A673 (cell line): Measurements from ENCODE around the gene TST.

Source experiments
- EZH2 ChIP-seq: fragments of 200-600 bp; sonication (generic); IDR thresholded peaks from 2 replicates; pipeline ENCODE4 v1.6.1; 2017; ENCODE audit warnings: borderline replicate concordance, low read depth, mild to moderate bottlenecking, mixed read lengths, antibody characterized with exemption, low read length; ENCODE audit not compliant: poor library complexity, severe bottlenecking
- TF ChIP-seq, protein P1 (sequence below): fragments of 300-800, 200-600 bp; sonication (generic); conservative IDR thresholded peaks from 2 replicates; pipeline ENCODE4 v1.5.1; 2017; ENCODE audit warnings: low read depth, mild to moderate bottlenecking, antibody characterized with exemption, low read length, moderate library complexity, mixed read lengths

DNA sequence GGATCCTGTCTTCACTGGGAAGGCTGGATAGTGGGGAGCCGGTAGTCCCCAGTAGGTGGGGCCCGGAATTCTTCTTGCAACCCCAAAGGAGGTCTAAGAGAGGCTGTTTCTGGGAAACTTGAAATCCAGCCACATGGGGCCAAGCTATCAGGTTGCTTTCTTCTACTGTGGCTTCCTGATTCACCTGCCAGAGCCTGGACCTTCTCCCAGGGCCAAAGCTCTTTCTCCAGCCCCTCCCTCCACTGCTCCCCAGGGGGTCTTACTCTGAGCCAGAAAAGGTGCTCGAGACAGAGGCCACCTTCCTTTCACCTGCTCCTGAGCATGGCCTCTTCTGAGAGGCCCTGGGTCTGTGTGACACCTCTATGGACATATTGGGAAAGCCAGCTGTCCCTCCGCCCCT, 9.1 kb downstream of the TST start:
- TF ChIP-seq EZH2 = no peak
- TF ChIP-seq, protein P1, sequence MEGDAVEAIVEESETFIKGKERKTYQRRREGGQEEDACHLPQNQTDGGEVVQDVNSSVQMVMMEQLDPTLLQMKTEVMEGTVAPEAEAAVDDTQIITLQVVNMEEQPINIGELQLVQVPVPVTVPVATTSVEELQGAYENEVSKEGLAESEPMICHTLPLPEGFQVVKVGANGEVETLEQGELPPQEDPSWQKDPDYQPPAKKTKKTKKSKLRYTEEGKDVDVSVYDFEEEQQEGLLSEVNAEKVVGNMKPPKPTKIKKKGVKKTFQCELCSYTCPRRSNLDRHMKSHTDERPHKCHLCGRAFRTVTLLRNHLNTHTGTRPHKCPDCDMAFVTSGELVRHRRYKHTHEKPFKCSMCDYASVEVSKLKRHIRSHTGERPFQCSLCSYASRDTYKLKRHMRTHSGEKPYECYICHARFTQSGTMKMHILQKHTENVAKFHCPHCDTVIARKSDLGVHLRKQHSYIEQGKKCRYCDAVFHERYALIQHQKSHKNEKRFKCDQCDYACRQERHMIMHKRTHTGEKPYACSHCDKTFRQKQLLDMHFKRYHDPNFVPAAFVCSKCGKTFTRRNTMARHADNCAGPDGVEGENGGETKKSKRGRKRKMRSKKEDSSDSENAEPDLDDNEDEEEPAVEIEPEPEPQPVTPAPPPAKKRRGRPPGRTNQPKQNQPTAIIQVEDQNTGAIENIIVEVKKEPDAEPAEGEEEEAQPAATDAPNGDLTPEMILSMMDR = no peak
